Fibroblast of pulmonary artery (primary cell): ENCODE data around the gene SCAF4.
"Not testable (repeated sequence)": the region's sequence is repeated elsewhere in the genome, so short reads cannot be mapped to it uniquely, and the experiment has no call there.

ENCODE experiments used
- DNase-seq: peaks from one replicate; pipeline ENCODE4 v3.0.0-alpha.2; 2010; ENCODE audit warnings: low read depth
- H3K4me3 ChIP-seq: replicated peaks from 2 replicates; pipeline ENCODE4 v1.5.1; 2011; ENCODE audit warnings: low read depth, mild to moderate bottlenecking, control low read depth, low read length, moderate library complexity
- CTCF ChIP-seq: IDR thresholded peaks from 2 replicates; pipeline ENCODE4 v1.5.1; 2011; ENCODE audit warnings: mild to moderate bottlenecking, control low read depth, low read length, inconsistent platforms; ENCODE audit errors: missing control alignments

SCAF4 gene

GRCh38 chr21:31634993-31635392 lies 96.9 kb downstream of the SCAF4 start:
- no peak for DNase-seq
- no peak overlapping the region for H3K4me3 ChIP-seq
- TF ChIP-seq CTCF: no peak

- H3K4me3 ChIP-seq, DNase-seq: not testable (repeated sequence)
Observed at GRCh38 chr21:31631881-31632280, 100.0 kb downstream of the SCAF4 start.

- DNase-seq: peak; percentile 94
- no peak overlapping the region for H3K4me3 ChIP-seq
- no peak for TF ChIP-seq CTCF
Observed at GRCh38 chr21:31629972-31630711, 101.8 kb downstream of the SCAF4 start.

GRCh38 chr21:31624961-31625491 lies 106.9 kb downstream of the SCAF4 start:
- TF ChIP-seq CTCF: no peak
- no peak overlapping the region for H3K4me3 ChIP-seq
- no peak for DNase-seq

- TF ChIP-seq CTCF: no peak
- no peak overlapping the region for H3K4me3 ChIP-seq
- no peak for DNase-seq
Observed at GRCh38 chr21:31624181-31624580, 107.7 kb downstream of the SCAF4 start.

- TF ChIP-seq CTCF: no peak
- DNase-seq: peak; percentile 4
- H3K4me3 ChIP-seq: no peak overlapping the region
Observed at GRCh38 chr21:31623664-31624063, 108.3 kb downstream of the SCAF4 start.

GRCh38 chr21:31622397-31622796 lies 109.5 kb downstream of the SCAF4 start:
- DNase-seq: no peak
- no peak for TF ChIP-seq CTCF
- no peak overlapping the region for H3K4me3 ChIP-seq
